Posterior cingulate gyrus (tissue), 11 donors: ENCODE results near the gene PPCDC.
"Not testable (repeated sequence)": the region's sequence is repeated elsewhere in the genome, so short reads cannot be mapped to it uniquely, and the experiment has no call there.

Source experiments
- DNase-seq, 10 donors: peaks; one replicate each; pipeline versions ENCODE4 v3.0.0 to v3.0.0-alpha.2; 2020 to 2021; ENCODE audit warnings: mixed read lengths in 3 of 10
- intact Hi-C: fragments of 100-400 bp; cut with DNase I; formaldehyde crosslinking; loops from one replicate; pipeline ENCODE4 v1.15.1; 2023

PPCDC gene

GRCh38 chr15:75063889-75064288, 40.5 kb downstream of the PPCDC start:
- DNase-seq = no peak
- intact Hi-C loops = no loop called here

- no peak for DNase-seq
- intact Hi-C loops = no loop called here
Measured at GRCh38 chr15:75064846-75065245, 41.5 kb downstream of the PPCDC start.

- intact Hi-C loops = no loop called here
- no peak for DNase-seq
Measured at GRCh38 chr15:75065467-75065850, 42.1 kb downstream of the PPCDC start.

GRCh38 chr15:75065851-75066509, 42.6 kb downstream of the PPCDC start:
- intact Hi-C loops = no loop called here
- no peak for DNase-seq

DNA sequence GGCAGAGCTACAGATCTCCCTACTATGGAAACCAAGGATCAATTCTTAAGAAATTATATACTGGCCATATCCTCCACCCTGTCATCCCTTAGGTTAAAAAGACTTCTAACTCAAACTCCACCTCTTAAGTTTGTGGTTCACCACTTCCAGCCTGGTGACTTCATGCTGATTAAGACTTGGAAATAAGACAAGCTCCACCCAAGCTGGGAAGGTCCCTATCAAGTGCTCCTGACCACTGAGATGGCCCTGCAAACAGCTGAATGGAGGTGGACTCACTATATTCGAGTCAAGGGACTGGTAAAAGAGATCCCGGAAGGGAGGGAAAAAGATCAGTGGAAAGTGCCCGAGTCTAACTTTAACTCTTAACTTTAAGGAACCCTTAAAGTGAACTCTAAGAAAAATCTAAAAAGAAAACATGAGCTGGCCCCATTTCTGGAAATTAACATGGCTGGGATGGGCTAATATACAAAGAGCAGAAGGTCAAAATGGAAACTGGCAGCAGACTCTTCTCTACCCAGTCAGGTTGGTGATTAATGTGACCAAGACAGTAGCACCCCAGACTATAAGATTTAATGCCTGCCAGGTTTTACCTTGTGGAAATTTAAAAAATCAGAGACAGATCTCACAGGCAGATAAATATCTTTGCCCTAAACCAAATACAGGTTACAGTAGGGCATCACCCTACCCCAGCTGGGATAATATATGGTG, 43.9 kb downstream of the PPCDC start:
- DNase-seq = no peak
- intact Hi-C loops = no loop called here

GRCh38 chr15:75068748-75069147, 45.4 kb downstream of the PPCDC start:
- intact Hi-C loops = no loop called here
- no peak for DNase-seq

DNA sequence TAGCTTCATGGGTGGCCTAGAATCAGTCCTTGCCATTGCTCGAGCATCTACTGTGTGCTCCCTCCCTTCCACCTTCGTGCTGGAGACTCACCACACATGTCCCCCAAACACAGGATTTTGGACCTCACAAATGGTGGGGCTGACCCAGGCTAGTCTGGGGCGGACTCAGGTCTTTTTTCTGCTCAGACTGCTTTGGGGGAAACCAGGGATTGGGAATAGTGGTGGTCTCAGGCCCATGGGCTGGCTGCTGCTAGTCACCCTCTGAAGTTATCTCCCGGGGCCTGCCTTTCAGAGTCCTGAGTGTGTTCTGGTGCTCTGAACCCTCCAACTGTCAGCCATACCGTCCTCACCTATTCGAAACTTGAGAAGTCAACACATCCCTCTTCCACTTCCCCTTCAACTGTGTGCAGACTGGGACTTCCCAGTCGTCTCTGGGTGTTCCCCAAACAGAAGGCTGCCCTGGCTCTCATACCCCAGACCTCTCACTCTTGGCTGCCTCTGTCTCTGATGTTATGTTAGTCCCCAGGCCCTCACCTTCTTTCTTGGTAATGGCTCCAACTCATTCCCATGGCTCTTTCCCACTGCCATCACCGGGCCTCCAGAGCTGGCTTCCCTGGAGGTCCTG, 46.0 kb downstream of the PPCDC start:
- intact Hi-C loops = no loop called here
- no peak for DNase-seq

GRCh38 chr15:75070674-75071073, 47.3 kb downstream of the PPCDC start:
- DNase-seq = no peak

GRCh38 chr15:75073197-75073596, 49.8 kb downstream of the PPCDC start:
- intact Hi-C loops = no loop called here
- DNase-seq = no peak

More at GRCh38 chr15:75070674-75071073, 47.3 kb downstream of the PPCDC start:
- intact Hi-C loops = no loop called here

DNA sequence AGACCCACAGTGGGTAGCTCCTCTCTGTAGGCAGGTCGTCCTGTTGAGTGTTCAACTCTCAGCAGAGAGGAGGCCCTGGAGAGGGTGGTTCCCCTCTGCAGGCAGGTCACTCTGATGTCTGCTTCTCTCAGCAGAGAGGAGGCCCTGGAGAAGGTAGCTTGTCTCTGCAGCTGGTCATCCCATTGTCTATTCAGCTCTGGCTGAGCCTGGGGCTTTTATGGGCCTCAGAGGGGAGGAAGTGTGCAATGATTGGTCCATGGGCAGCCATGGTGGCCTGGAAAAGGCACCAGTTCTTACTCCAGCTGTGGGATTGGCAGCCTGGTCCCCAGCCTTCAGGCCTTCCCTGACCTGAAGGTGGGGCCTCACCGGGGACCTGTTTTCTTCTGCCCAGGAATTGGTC, 52.9 kb downstream of the PPCDC start:
- intact Hi-C loops = no loop called here
- no peak for DNase-seq

- DNase-seq, intact Hi-C loops: not testable (repeated sequence)
Measured at GRCh38 chr15:75077551-75077961, 54.2 kb downstream of the PPCDC start.

GRCh38 chr15:75081150-75081549, 57.8 kb downstream of the PPCDC start:
- DNase-seq = no peak
- intact Hi-C loops = no loop called here

DNA sequence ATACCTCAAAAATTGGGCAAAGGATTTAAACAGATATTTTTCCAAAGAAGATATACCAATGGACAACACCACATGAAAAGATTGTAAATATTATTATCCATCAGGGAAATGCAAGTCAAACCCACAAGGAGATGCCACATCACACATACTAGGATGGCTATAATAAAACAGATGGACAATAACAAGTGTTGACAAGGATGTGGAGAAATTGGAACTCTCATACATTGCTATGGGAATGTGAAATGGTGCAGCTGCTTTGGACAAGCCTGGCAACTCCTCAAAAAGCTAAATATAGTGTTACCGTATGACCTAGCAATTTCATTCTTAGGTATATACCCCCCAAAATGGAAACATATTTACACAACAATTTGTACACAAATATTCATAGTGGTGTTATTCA, 59.3 kb downstream of the PPCDC start:
- intact Hi-C loops = no loop called here
- no peak for DNase-seq

- DNase-seq, intact Hi-C loops: not testable (repeated sequence)
Measured at GRCh38 chr15:75085708-75086107, 62.3 kb downstream of the PPCDC start.

- intact Hi-C loops = no loop called here
- peak in 1 of 10 donors; percentile 43 for DNase-seq
Measured at GRCh38 chr15:75089456-75090387, 66.3 kb downstream of the PPCDC start.

DNA sequence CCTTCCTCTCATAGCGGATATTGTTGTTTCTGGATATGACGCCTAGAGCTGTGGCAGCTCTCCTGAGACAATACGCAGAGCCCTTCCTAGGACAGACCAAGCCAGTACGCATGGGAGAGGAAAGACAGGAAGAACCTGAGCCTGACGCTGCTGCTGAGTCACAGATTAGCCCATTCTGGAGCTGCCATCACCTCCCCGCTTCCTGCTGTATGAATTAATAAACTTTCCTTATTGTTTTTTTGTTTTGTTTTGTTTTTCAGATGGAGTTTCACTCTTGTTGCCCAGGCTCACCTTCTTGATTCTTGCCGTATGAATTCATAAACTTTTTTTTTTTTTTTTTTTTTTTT, 67.0 kb downstream of the PPCDC start:
- intact Hi-C loops = no loop called here
- peak in 1 of 10 donors; percentile 72 for DNase-seq

DNA sequence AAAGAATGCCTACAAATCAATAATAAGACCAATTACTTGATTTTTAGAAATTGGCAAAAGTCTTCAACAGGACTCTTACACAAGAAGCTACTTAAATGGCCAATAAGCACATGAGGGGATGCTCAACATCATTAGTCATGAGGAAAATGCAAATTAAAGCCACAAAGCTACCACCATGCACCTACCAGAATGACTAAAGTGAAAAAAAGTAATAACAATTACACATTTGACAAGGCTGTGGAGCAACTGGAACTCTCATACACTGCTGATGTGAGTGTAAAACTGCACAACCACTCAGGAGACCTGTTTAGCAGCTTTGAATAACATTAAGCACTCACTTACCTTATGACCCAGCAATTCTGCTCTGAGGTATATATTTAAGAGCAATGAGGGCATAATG, 68.4 kb downstream of the PPCDC start:
- intact Hi-C loops = no loop called here
- DNase-seq = no peak

- DNase-seq = not testable (repeated sequence)
Measured at GRCh38 chr15:75094961-75095478, 71.6 kb downstream of the PPCDC start.

GRCh38 chr15:75095594-75095993, 72.2 kb downstream of the PPCDC start:
- intact Hi-C loops = no loop called here
- no peak for DNase-seq

More at GRCh38 chr15:75094961-75095478, 71.6 kb downstream of the PPCDC start:
- intact Hi-C loops = not testable (repeated sequence)

DNA sequence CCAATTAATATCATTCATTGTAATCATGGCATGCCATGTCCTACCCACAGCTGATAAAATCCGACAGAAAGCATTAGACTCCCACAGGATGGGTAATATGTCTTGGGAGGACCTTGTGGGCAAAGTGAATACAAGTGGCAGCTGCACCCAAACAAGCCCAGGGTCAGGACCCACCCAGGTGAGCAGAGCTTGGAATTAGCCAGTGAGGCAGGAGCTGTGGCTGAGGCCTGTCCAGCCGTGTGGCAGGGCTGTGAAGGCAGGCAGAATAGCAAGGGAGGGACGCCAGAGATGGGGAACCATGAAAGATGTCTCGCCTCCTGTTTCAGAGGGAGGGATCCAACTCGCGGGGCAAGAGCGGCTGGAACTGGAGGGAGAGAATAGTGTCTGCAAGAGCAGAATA, 74.5 kb downstream of the PPCDC start:
- intact Hi-C loops = no loop called here
- DNase-seq = no peak

GRCh38 chr15:75098404-75098803, 75.0 kb downstream of the PPCDC start:
- intact Hi-C loops = no loop called here
- DNase-seq = no peak
